Loucy (cell line): ENCODE measurements around the gene URI1.

ENCODE experiments used
- H2AFZ ChIP-seq: fragments of 200-600 bp; sonication (generic); 2 replicates; pipeline ENCODE4 v1.6.0; 2016; ENCODE audit warnings: antibody characterized with exemption, mild to moderate bottlenecking, low read length, moderate library complexity
- H3F3A ChIP-seq: fragments of 200-600 bp; 2 replicates; pipeline ENCODE4 v1.6.0; 2016; ENCODE audit warnings: antibody characterized with exemption, low read depth, mild to moderate bottlenecking
- H3K27me3 ChIP-seq: fragments of 200-600 bp; sonication (generic); 2 replicates; pipeline ENCODE4 v1.6.1; 2014; ENCODE audit warnings: low read length, mild to moderate bottlenecking; ENCODE audit not compliant: insufficient read depth, poor library complexity, severe bottlenecking
- H3K36me3 ChIP-seq: fragments of 200-600 bp; sonication (generic); 2 replicates; pipeline ENCODE4 v1.6.1; 2016; ENCODE audit warnings: low read length; ENCODE audit not compliant: insufficient read depth
- H3K4me1 ChIP-seq: fragments of 200-600 bp; sonication (generic); 2 replicates; pipeline ENCODE4 v1.5.1; 2014; ENCODE audit warnings: low read length, mild to moderate bottlenecking; ENCODE audit not compliant: insufficient read depth, poor library complexity, severe bottlenecking
- H3K4me2 ChIP-seq: fragments of 200-600 bp; sonication (generic); 2 replicates; pipeline ENCODE4 v1.6.0; 2014; ENCODE audit warnings: antibody characterized with exemption, low read length, low read depth, mild to moderate bottlenecking; ENCODE audit not compliant: poor library complexity, severe bottlenecking
- H3K4me3 ChIP-seq: fragments of 200-600 bp; sonication (generic); 2 replicates; pipeline ENCODE4 v1.5.1; 2014; ENCODE audit warnings: low read length, mild to moderate bottlenecking, mixed read lengths; ENCODE audit not compliant: poor library complexity, severe bottlenecking
- H3K79me2 ChIP-seq: fragments of 200-600 bp; sonication (generic); 2 replicates; pipeline ENCODE4 v1.6.1; 2014; ENCODE audit warnings: low read length; ENCODE audit not compliant: insufficient read depth
- H3K9ac ChIP-seq: fragments of 200-600 bp; sonication (generic); 2 replicates; pipeline ENCODE4 v1.6.0; 2014; ENCODE audit warnings: mild to moderate bottlenecking, low read depth, low read length, moderate library complexity; ENCODE audit not compliant: poor library complexity, severe bottlenecking
- H3K9me2 ChIP-seq: fragments of 200-600 bp; sonication (generic); replicated peaks from 2 replicates; pipeline ENCODE4 v1.6.1; 2016; ENCODE audit warnings: low read depth, low read length, mixed read lengths
- H3K9me3 ChIP-seq: fragments of 200-600 bp; sonication (generic); 2 replicates; pipeline ENCODE4 v1.6.1; 2014; ENCODE audit warnings: mild to moderate bottlenecking, antibody characterized with exemption, low read length, low read depth; ENCODE audit not compliant: insufficient read depth
- H4K20me1 ChIP-seq: fragments of 200-600 bp; sonication (generic); 2 replicates; pipeline ENCODE4 v1.6.0; 2014; ENCODE audit warnings: antibody characterized with exemption, low read length, mild to moderate bottlenecking; ENCODE audit not compliant: insufficient read depth, poor library complexity, severe bottlenecking
- EZH2phosphoT487 ChIP-seq: fragments of 200-600 bp; IDR thresholded peaks from 2 replicates; pipeline ENCODE4 v1.6.1; 2018; ENCODE audit warnings: antibody characterized with exemption, mild to moderate bottlenecking, moderate library complexity, borderline replicate concordance
- TF ChIP-seq, protein P1 (sequence below): fragments of 200-600 bp; sonication (generic); conservative IDR thresholded peaks from 2 replicates; pipeline ENCODE4 v1.5.1; 2014; ENCODE audit warnings: mild to moderate bottlenecking, antibody characterized with exemption, low read length

The URI1 gene

DNA sequence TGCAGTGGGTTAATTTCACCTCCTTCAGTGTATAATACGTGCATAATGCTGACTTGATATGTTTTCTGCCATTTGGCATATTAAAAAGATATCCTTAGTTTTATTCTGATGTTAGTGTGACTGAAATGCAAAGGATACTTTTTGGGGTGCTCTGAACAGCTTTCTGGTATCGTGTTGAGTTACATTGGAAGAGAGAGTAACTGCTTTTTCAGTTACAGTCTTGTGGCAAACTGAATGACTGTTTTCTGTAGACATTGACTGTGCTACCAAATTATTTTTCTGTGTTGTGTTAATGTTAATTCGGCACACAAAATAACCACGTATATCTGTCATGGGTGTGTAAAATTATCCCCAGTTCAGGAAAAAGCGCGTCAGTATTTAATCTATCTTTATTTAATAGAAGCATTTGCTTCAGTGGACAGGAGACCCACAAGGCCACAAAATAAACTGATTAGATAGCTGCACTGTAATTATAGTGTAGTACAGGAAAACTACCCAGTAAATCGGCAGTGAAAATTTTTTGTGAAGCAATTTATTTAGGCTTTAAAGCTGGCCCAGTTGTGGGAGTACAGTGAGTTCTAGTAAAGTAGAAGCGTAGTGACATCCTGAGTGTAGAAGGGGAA, 2.5 kb downstream of the URI1 start:
- Histone ChIP-seq H4K20me1 (peaks cover 59% of the 10 kb centered on the region), H3K4me1 (peaks cover 51% of the 10 kb centered on the region)

DNA sequence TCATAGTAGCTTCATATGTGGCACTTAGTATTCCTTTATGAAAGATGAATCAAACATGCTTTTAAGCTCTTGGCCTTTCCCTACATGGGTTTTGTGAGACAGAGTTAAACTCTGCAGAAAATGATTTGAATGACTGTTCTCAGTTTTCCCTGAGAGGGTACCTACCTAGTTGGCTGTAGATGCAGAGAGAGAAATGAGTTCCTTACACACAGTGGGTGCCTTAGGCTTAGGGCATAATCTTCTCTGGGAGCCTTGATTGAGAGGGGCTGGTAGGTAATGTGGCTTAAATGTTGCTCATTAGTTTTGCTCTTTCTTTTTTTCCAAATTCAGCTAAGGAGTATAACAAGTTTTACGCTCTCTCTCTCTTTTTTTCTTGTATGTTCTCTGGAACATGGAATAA, 3.0 kb downstream of the URI1 start:
- Histone ChIP-seq H3K27me3 (no peaks in the 10 kb centered on the region), H3K4me3 (peak overlapping the region; percentile 80), H2AFZ (no peak overlapping the region), H3K9ac (peak overlapping the region; percentile 77), H3F3A (no peaks in the 10 kb centered on the region), H3K9me2 (no peaks in the 10 kb centered on the region), H4K20me1 (peaks cover 61% of the 10 kb centered on the region), H3K79me2 (peaks cover 69% of the 10 kb centered on the region), H3K4me1 (peaks cover 51% of the 10 kb centered on the region), H3K36me3 (no peaks in the 10 kb centered on the region; the same call in 1 of the 2 replicates), H3K9me3 (no peaks in the 10 kb centered on the region), H3K4me2 (peak overlapping the region; percentile 99)
- TF ChIP-seq, protein P1, sequence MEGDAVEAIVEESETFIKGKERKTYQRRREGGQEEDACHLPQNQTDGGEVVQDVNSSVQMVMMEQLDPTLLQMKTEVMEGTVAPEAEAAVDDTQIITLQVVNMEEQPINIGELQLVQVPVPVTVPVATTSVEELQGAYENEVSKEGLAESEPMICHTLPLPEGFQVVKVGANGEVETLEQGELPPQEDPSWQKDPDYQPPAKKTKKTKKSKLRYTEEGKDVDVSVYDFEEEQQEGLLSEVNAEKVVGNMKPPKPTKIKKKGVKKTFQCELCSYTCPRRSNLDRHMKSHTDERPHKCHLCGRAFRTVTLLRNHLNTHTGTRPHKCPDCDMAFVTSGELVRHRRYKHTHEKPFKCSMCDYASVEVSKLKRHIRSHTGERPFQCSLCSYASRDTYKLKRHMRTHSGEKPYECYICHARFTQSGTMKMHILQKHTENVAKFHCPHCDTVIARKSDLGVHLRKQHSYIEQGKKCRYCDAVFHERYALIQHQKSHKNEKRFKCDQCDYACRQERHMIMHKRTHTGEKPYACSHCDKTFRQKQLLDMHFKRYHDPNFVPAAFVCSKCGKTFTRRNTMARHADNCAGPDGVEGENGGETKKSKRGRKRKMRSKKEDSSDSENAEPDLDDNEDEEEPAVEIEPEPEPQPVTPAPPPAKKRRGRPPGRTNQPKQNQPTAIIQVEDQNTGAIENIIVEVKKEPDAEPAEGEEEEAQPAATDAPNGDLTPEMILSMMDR: no peak
- TF ChIP-seq EZH2phosphoT487: no peak

More for the DNA sequence above, 2.5 kb downstream of the URI1 start:
- Histone ChIP-seq H3K4me3 (peak overlapping the region; percentile 80), H3K36me3 (no peaks in the 10 kb centered on the region; the same call in 1 of the 2 replicates), H2AFZ (no peak overlapping the region), H3K79me2 (peaks cover 64% of the 10 kb centered on the region), H3F3A (no peaks in the 10 kb centered on the region), H3K9me3 (no peaks in the 10 kb centered on the region), H3K27me3 (no peaks in the 10 kb centered on the region), H3K9me2 (no peaks in the 10 kb centered on the region), H3K9ac (peak overlapping the region; percentile 77), H3K4me2 (peak overlapping the region; percentile 99)
- TF ChIP-seq EZH2phosphoT487: no peak
- TF ChIP-seq, protein P1: no peak

DNA sequence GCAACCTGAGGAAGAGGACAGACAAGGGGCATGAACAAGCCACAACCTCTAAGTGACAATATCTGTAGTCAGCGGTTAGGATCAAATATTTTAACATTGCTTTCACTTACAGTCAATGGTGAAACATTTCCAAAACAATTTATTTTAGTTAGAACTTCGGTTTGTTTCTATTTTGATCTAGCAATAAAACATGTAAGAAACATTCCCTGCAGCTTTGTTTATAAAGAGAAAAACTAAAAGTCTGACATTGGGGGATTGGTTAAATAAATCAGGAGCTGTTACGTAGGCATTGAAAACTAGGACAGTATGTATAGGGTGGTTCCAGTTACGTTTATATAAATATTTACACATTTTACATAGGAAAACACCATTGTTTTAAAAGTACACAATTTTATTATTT, 3.4 kb downstream of the URI1 start:
- H3K36me3 ChIP-seq: no peaks in the 10 kb centered on the region; the same call in 1 of the 2 replicates
- peaks cover 51% of the 10 kb centered on the region for H3K4me1 ChIP-seq
- peaks cover 73% of the 10 kb centered on the region for H3K79me2 ChIP-seq
- no peaks in the 10 kb centered on the region for H3K27me3 ChIP-seq
- peak overlapping the region; percentile 77 for H3K9ac ChIP-seq
- no peaks in the 10 kb centered on the region for H3K9me3 ChIP-seq
- peak overlapping the region; percentile 99 for H3K4me2 ChIP-seq
- no peak overlapping the region for H2AFZ ChIP-seq
- H3F3A ChIP-seq: no peaks in the 10 kb centered on the region
- H3K9me2 ChIP-seq: no peaks in the 10 kb centered on the region
- no peak for TF ChIP-seq EZH2phosphoT487
- TF ChIP-seq, protein P1: no peak
- peaks cover 64% of the 10 kb centered on the region for H4K20me1 ChIP-seq
- peak overlapping the region; percentile 80 for H3K4me3 ChIP-seq
